Measurements from ENCODE around the gene SSBP2.

SSBP2 gene

DNA sequence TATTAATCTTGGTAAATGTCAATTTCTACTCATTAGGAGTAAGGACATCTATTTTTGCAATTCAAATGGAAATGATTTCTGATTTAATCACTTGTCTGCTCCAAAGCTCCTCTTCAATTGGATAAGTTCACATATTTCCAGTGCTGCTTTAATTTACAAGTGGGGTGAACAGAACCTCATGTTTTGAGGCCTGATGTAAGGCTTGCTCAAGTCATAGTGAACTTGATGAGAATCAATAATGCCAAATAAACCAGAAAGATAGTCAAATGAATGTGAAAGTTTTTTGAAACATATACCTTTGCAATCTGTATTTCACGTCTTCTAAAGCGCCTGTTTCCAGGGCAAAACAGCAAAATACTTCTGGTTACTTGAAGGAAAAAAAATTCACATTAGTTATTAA, 341.5 kb downstream of the SSBP2 start:
- TF ChIP-seq POLR2AphosphoS5 (IDR thresholded peaks at IDR 0.05; ENCODE audit: low read depth, low read length) (no peak), SIN3A (IDR thresholded peaks at IDR 0.05; ENCODE audit: borderline replicate concordance, insufficient read depth, low read length) (no peak), TAF1 (IDR thresholded peaks at IDR 0.05; ENCODE audit: borderline replicate concordance, insufficient read depth, low read length) (no peak), FOXP2 (optimal IDR thresholded peaks at IDR 0.05; ENCODE audit: borderline replicate concordance, extremely low read depth, extremely low read length, insufficient read depth) (no peak)
- TF ChIP-seq, protein P1, sequence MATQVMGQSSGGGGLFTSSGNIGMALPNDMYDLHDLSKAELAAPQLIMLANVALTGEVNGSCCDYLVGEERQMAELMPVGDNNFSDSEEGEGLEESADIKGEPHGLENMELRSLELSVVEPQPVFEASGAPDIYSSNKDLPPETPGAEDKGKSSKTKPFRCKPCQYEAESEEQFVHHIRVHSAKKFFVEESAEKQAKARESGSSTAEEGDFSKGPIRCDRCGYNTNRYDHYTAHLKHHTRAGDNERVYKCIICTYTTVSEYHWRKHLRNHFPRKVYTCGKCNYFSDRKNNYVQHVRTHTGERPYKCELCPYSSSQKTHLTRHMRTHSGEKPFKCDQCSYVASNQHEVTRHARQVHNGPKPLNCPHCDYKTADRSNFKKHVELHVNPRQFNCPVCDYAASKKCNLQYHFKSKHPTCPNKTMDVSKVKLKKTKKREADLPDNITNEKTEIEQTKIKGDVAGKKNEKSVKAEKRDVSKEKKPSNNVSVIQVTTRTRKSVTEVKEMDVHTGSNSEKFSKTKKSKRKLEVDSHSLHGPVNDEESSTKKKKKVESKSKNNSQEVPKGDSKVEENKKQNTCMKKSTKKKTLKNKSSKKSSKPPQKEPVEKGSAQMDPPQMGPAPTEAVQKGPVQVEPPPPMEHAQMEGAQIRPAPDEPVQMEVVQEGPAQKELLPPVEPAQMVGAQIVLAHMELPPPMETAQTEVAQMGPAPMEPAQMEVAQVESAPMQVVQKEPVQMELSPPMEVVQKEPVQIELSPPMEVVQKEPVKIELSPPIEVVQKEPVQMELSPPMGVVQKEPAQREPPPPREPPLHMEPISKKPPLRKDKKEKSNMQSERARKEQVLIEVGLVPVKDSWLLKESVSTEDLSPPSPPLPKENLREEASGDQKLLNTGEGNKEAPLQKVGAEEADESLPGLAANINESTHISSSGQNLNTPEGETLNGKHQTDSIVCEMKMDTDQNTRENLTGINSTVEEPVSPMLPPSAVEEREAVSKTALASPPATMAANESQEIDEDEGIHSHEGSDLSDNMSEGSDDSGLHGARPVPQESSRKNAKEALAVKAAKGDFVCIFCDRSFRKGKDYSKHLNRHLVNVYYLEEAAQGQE (IDR thresholded peaks at IDR 0.05; ENCODE audit: insufficient read depth in 1 of 2, low read depth in 2 of 2, low read length in 2 of 2): no peak

- TF ChIP-seq, protein P1 (IDR thresholded peaks at IDR 0.05; ENCODE audit: insufficient read depth in 1 of 2, low read depth in 2 of 2, low read length in 2 of 2): no peak
- TF ChIP-seq POLR2AphosphoS5 (IDR thresholded peaks at IDR 0.05; ENCODE audit: low read depth, low read length): no peak
- no peak for TF ChIP-seq SIN3A (IDR thresholded peaks at IDR 0.05; ENCODE audit: borderline replicate concordance, insufficient read depth, low read length)
- TF ChIP-seq FOXP2 (optimal IDR thresholded peaks at IDR 0.05; ENCODE audit: borderline replicate concordance, extremely low read depth, extremely low read length, insufficient read depth): no peak
- TF ChIP-seq TAF1 (IDR thresholded peaks at IDR 0.05; ENCODE audit: borderline replicate concordance, insufficient read depth, low read length): no peak
These were observed 342.4 kb downstream of the SSBP2 start for GRCh38 chr5:81408496-81408895.

GRCh38 chr5:81405126-81405891, 345.6 kb downstream of the SSBP2 start:
- TF ChIP-seq SIN3A (IDR thresholded peaks at IDR 0.05; ENCODE audit: borderline replicate concordance, insufficient read depth, low read length) (no peak), TAF1 (IDR thresholded peaks at IDR 0.05; ENCODE audit: borderline replicate concordance, insufficient read depth, low read length) (no peak), POLR2AphosphoS5 (IDR thresholded peaks at IDR 0.05; ENCODE audit: low read depth, low read length) (no peak), FOXP2 (optimal IDR thresholded peaks at IDR 0.05; ENCODE audit: borderline replicate concordance, extremely low read depth, extremely low read length, insufficient read depth) (no peak)
- TF ChIP-seq, protein P1 (IDR thresholded peaks at IDR 0.05; ENCODE audit: insufficient read depth in 1 of 2, low read depth in 2 of 2, low read length in 2 of 2): no peak

DNA sequence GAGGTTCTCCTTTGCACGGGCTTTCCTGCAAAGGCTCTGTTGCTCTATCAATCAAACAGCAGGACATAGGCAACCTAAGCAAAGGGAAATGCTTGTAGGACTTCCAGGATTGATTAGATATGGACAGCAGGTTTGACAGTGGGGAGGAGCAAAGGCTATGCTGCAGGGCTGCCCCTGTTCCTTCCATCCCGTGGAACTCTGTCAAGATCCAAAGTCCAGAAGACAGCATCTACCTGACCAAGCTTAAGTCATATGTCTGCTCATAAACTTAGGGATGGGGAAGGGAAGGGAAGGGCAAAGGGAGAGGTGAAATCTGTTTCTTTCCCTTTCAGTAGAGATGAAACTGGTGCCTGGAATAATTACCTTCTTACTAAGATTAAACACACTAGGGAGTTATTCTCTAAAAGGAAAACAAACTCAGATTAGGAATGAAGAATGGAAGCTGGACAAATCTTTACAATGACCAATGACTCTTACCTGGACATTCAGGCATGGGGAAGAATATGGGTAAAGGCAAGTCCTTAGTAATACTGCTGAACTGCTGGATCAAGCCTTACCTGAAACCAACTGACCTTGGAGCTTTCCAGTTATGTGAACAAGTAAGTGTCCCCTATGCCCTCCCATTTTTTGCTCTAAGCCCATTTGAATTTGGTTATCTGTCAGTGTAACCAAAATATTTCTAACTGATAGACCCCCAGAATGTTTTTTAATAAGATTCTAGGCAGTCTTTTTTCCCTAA, 348.5 kb downstream of the SSBP2 start:
- no peak for TF ChIP-seq FOXP2 (optimal IDR thresholded peaks at IDR 0.05; ENCODE audit: borderline replicate concordance, extremely low read depth, extremely low read length, insufficient read depth)
- TF ChIP-seq, protein P1 (IDR thresholded peaks at IDR 0.05; ENCODE audit: insufficient read depth in 1 of 2, low read depth in 2 of 2, low read length in 2 of 2): no peak

Measured in PFSK-1 (cell line).